Thoracic aorta (tissue), 2 donors: ENCODE measurements around the gene FANCC. TPM values are rescaled to one million over a fixed set of nuclear protein-coding genes. Genes with fewer than 3 reads are reported as not detected.

Source experiments
- ATAC-seq: fragments of 150-250 bp; one replicate; pipeline ENCODE4 v1.8.0; 2017; ENCODE audit warnings: low read depth; ENCODE audit not compliant: insufficient number of reproducible peaks, low FRiP score
- DNase-seq: peaks from one replicate; pipeline ENCODE4 v3.0.0-alpha.2; 2020; ENCODE audit warnings: low spot score
- H3K27ac ChIP-seq, 2 donors: fragments of 200-600 bp; sonication (generic); 1 replicate in 1 of 2; 2 replicates in 1 of 2; pipeline ENCODE4 v1.5.1; 2016; ENCODE audit warnings: mild to moderate bottlenecking in 2 of 2, moderate library complexity in 2 of 2
- H3K27me3 ChIP-seq: fragments of 200-600 bp; sonication (generic); replicated peaks from 2 replicates; pipeline ENCODE4 v1.6.0; 2016; ENCODE audit warnings: mild to moderate bottlenecking; ENCODE audit not compliant: insufficient read depth
- H3K36me3 ChIP-seq: fragments of 200-600 bp; sonication (generic); one replicate; pipeline ENCODE4 v1.5.1; 2016
- H3K4me1 ChIP-seq, 2 donors: fragments of 200-600 bp; sonication (generic); 1 replicate in 1 of 2; 2 replicates in 1 of 2; pipeline versions ENCODE4 v1.5.1 to v1.6.0; 2016; ENCODE audit warnings: low read depth in 2 of 2, mild to moderate bottlenecking in 1 of 2; ENCODE audit not compliant: control insufficient read depth in 1 of 2
- H3K4me3 ChIP-seq: fragments of 200-600 bp; sonication (generic); 2 replicates; pipeline ENCODE4 v1.5.1; 2016; ENCODE audit warnings: mild to moderate bottlenecking
- H3K9me3 ChIP-seq: fragments of 200-600 bp; sonication (generic); 2 replicates; pipeline ENCODE4 v1.5.1; 2016
- CTCF ChIP-seq: fragments of 200-600 bp; sonication (generic); IDR thresholded peaks from one replicate; pipeline ENCODE4 v1.5.1; 2019; ENCODE audit warnings: antibody characterized with exemption
- total RNA-seq, 2 donors: library from RNA; depleted of rRNA; stranded (reverse); fragments of >200 nt; gene quantifications; one replicate each; pipeline versions ENCODE4 v1.1.0 to v1.2.3, GENCODE V29; 2016

FANCC gene
- total RNA-seq, 2 donors from 2014 or later, result 5.7 to 9.6 TPM

GRCh38 chr9:95091601-95092261 is 225.8 kb downstream of the FANCC start:
- Histone ChIP-seq H3K27me3 (no peaks in the 10 kb centered on the region), H3K4me3 (peak overlapping the region; percentile 4), H3K9me3 (no peaks in the 10 kb centered on the region), H3K27ac (peak overlapping the region; percentile 87 to 89), H3K36me3 (peaks cover 7% of the 10 kb centered on the region), H3K4me1 (peaks cover 57 to 89% of the 10 kb centered on the region in 2 donors)
- no peak for TF ChIP-seq CTCF
- no peak for DNase-seq
- ATAC-seq, result no peak

- H3K27ac ChIP-seq, result peak overlapping the region; percentile 87 to 89
- no peak for TF ChIP-seq CTCF
- ATAC-seq, result no peak
- no peaks in the 10 kb centered on the region for H3K27me3 ChIP-seq
- H3K36me3 ChIP-seq, result peaks cover 13% of the 10 kb centered on the region
- no peaks in the 10 kb centered on the region for H3K9me3 ChIP-seq
- no peak overlapping the region for H3K4me3 ChIP-seq
- no peak for DNase-seq
- peaks cover 64 to 96% of the 10 kb centered on the region in 2 donors for H3K4me1 ChIP-seq
Measured at GRCh38 chr9:95090871-95091577, 226.5 kb downstream of the FANCC start.

- no peaks in the 10 kb centered on the region for H3K27me3 ChIP-seq
- peaks cover 19% of the 10 kb centered on the region for H3K36me3 ChIP-seq
- H3K9me3 ChIP-seq, result no peaks in the 10 kb centered on the region
- H3K4me3 ChIP-seq, result no peak overlapping the region
- DNase-seq (no peak), ATAC-seq (no peak)
- peak overlapping the region; percentile 87 to 89 for H3K27ac ChIP-seq
- no peak for TF ChIP-seq CTCF
- peaks cover 69 to 100% of the 10 kb centered on the region in 2 donors for H3K4me1 ChIP-seq
Measured at GRCh38 chr9:95090023-95090791, 227.3 kb downstream of the FANCC start.

- ATAC-seq, result no peak
- Histone ChIP-seq H3K4me3 (no peak overlapping the region), H3K27ac (peak overlapping the region; percentile 87 to 89), H3K27me3 (no peaks in the 10 kb centered on the region), H3K36me3 (peaks cover 19% of the 10 kb centered on the region), H3K9me3 (no peaks in the 10 kb centered on the region), H3K4me1 (peaks cover 68 to 100% of the 10 kb centered on the region in 2 donors)
- DNase-seq, result no peak
- no peak for TF ChIP-seq CTCF
Measured at GRCh38 chr9:95089257-95090022, 228.1 kb downstream of the FANCC start.
